ENCODE data around the gene MPC2. TPM values are rescaled to one million over a fixed set of nuclear protein-coding genes. Genes with fewer than 3 reads are reported as not detected.

Gene MPC2
- total RNA-seq, 1 experiment from 2014 or later, result 42.8 TPM

DNA sequence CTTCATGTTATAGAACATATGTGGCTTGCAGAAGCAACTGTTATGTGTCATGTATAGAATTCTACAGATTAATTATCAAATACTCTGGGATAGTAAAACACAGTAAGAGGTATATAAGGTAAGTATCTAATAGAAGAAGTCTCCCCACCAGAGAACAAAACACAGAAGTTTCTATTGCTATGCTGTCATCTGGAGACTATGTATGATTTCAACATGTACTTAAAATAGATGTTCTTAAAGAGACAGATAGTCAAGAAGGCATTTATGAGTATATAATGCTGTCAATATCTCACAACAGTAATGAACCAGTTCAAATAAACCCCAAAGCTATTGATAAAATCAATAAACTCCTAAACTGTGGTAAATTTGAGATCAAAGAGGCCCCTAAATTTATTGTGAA lies 14.8 kb downstream of the MPC2 start (continued):
- TF ChIP-seq, protein P1, sequence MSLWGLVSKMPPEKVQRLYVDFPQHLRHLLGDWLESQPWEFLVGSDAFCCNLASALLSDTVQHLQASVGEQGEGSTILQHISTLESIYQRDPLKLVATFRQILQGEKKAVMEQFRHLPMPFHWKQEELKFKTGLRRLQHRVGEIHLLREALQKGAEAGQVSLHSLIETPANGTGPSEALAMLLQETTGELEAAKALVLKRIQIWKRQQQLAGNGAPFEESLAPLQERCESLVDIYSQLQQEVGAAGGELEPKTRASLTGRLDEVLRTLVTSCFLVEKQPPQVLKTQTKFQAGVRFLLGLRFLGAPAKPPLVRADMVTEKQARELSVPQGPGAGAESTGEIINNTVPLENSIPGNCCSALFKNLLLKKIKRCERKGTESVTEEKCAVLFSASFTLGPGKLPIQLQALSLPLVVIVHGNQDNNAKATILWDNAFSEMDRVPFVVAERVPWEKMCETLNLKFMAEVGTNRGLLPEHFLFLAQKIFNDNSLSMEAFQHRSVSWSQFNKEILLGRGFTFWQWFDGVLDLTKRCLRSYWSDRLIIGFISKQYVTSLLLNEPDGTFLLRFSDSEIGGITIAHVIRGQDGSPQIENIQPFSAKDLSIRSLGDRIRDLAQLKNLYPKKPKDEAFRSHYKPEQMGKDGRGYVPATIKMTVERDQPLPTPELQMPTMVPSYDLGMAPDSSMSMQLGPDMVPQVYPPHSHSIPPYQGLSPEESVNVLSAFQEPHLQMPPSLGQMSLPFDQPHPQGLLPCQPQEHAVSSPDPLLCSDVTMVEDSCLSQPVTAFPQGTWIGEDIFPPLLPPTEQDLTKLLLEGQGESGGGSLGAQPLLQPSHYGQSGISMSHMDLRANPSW (CRISPR knock-in tag; conservative IDR thresholded peaks at IDR 0.05; ENCODE audit: low read depth), result no peak
- TF ChIP-seq RELA (CRISPR knock-in tag; IDR thresholded peaks at IDR 0.05; ENCODE audit: borderline replicate concordance), result no peak
- no peak for TF ChIP-seq SP1 (CRISPR knock-in tag; conservative IDR thresholded peaks at IDR 0.05)

DNA sequence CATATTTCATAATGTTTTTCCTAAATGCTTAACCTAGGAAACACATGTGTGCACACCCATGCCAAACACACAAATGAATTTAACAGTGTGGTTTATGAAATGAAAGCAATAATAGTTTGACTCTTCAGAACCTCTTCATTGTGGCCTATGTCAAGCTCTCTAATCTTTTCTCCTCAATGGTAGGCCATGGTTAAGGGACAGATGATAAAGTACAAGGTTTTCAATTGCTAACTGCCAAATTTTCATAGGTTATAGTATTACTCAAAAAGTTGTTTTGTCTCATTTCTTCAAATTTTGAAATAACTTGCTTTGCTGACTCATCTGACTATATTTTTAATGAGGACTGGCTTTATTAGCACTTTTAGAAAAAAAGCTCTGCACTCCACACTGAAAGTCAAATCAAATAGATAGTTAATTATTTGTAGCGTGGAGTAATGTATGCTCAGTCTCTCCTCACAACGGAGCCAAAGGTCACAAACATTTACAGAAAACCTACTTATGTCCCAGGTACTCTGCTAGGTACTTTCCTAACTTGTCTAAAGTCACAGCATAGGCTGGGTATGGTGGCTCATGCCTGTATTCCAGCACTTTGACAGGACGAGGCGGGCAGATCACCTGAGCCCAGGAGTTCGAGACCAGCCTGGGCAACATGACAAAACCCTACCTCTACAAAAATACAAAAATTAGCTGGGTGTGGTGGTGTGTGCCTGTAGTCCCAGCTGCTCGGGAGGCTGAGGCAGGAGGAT lies 19.9 kb downstream of the MPC2 start:
- H3K27me3 Mint-ChIP-seq (ENCODE audit: low read depth), result no peaks in the 10 kb centered on the region
- TF ChIP-seq NR3C1 (CRISPR knock-in tag; conservative IDR thresholded peaks at IDR 0.05; ENCODE audit: low read depth) (no peak), GTF2I (CRISPR knock-in tag; conservative IDR thresholded peaks at IDR 0.05) (no peak), ATF1 (CRISPR knock-in tag; IDR thresholded peaks at IDR 0.05) (no peak)
- no peaks in the 10 kb centered on the region for H3K36me3 Mint-ChIP-seq
- no peak for DNase-seq (ENCODE audit: low spot score)
- no peak overlapping the region for H3K27ac Mint-ChIP-seq
- H3K4me1 Mint-ChIP-seq, result peaks cover 21% of the 10 kb centered on the region
- no peaks in the 10 kb centered on the region for H3K9me3 Mint-ChIP-seq
- CTCF ChIA-PET, result no interaction called here
- POLR2A ChIA-PET, result no interaction called here
- no peak for ATAC-seq
- H3K4me3 Mint-ChIP-seq, result no peak overlapping the region

DNA sequence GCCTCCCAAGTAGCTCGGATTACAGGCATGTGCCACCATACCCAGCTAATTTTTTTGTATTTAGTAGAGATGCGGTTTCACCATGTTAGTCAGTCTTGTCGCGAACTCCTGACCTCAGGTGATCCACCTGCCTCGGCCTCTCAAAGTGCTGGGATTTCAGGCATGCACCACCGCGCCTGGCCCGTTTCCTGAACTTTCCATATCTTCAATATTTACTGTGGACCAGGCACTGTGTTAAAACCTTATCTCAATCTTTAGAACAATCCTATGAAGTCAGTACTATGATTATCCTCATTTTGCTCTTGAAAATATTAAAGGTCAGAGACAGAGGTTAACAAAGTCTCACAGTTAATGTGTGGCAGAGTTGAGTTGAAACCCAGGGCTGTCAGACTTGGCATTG lies 21.3 kb downstream of the MPC2 start:
- POLR2A ChIA-PET, result no interaction called here
- H3K36me3 Mint-ChIP-seq, result peaks cover under 1% of the 10 kb centered on the region
- H3K4me1 Mint-ChIP-seq, result peaks cover 32% of the 10 kb centered on the region
- H3K27ac Mint-ChIP-seq, result no peak overlapping the region
- CTCF ChIA-PET, result no interaction called here
- H3K9me3 Mint-ChIP-seq, result peaks cover 4% of the 10 kb centered on the region
- DNase-seq (ENCODE audit: low spot score) (no peak), ATAC-seq (no peak)
- no peaks in the 10 kb centered on the region for H3K27me3 Mint-ChIP-seq (ENCODE audit: low read depth)
- TF ChIP-seq NFATC4 (CRISPR knock-in tag; IDR thresholded peaks at IDR 0.05) (no peak), NR2C2 (CRISPR knock-in tag; IDR thresholded peaks at IDR 0.05) (no peak), ZBTB21 (CRISPR knock-in tag; IDR thresholded peaks at IDR 0.05; ENCODE audit: borderline replicate concordance) (no peak)
- TF ChIP-seq, protein P2, sequence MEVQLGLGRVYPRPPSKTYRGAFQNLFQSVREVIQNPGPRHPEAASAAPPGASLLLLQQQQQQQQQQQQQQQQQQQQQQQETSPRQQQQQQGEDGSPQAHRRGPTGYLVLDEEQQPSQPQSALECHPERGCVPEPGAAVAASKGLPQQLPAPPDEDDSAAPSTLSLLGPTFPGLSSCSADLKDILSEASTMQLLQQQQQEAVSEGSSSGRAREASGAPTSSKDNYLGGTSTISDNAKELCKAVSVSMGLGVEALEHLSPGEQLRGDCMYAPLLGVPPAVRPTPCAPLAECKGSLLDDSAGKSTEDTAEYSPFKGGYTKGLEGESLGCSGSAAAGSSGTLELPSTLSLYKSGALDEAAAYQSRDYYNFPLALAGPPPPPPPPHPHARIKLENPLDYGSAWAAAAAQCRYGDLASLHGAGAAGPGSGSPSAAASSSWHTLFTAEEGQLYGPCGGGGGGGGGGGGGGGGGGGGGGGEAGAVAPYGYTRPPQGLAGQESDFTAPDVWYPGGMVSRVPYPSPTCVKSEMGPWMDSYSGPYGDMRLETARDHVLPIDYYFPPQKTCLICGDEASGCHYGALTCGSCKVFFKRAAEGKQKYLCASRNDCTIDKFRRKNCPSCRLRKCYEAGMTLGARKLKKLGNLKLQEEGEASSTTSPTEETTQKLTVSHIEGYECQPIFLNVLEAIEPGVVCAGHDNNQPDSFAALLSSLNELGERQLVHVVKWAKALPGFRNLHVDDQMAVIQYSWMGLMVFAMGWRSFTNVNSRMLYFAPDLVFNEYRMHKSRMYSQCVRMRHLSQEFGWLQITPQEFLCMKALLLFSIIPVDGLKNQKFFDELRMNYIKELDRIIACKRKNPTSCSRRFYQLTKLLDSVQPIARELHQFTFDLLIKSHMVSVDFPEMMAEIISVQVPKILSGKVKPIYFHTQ (CRISPR knock-in tag; IDR thresholded peaks at IDR 0.05), result no peak
- TF ChIP-seq, protein P3, sequence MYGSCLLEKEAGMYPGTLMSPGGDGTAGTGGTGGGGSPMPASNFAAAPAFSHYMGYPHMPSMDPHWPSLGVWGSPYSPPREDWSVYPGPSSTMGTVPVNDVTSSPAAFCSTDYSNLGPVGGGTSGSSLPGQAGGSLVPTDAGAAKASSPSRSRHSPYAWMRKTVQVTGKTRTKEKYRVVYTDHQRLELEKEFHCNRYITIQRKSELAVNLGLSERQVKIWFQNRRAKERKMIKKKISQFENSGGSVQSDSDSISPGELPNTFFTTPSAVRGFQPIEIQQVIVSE (CRISPR knock-in tag; IDR thresholded peaks at IDR 0.05; ENCODE audit: borderline replicate concordance), result no peak
- TF ChIP-seq, protein P4, sequence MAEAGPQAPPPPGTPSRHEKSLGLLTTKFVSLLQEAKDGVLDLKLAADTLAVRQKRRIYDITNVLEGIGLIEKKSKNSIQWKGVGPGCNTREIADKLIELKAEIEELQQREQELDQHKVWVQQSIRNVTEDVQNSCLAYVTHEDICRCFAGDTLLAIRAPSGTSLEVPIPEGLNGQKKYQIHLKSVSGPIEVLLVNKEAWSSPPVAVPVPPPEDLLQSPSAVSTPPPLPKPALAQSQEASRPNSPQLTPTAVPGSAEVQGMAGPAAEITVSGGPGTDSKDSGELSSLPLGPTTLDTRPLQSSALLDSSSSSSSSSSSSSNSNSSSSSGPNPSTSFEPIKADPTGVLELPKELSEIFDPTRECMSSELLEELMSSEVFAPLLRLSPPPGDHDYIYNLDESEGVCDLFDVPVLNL (CRISPR knock-in tag; IDR thresholded peaks at IDR 0.05; ENCODE audit: borderline replicate concordance, low read depth), result no peak
- TF ChIP-seq, protein P5, sequence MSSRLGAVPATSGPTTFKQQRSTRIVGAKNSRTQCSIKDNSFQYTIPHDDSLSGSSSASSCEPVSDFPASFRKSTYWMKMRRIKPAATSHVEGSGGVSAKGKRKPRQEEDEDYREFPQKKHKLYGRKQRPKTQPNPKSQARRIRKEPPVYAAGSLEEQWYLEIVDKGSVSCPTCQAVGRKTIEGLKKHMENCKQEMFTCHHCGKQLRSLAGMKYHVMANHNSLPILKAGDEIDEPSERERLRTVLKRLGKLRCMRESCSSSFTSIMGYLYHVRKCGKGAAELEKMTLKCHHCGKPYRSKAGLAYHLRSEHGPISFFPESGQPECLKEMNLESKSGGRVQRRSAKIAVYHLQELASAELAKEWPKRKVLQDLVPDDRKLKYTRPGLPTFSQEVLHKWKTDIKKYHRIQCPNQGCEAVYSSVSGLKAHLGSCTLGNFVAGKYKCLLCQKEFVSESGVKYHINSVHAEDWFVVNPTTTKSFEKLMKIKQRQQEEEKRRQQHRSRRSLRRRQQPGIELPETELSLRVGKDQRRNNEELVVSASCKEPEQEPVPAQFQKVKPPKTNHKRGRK (CRISPR knock-in tag; IDR thresholded peaks at IDR 0.05; ENCODE audit: borderline replicate concordance), result no peak
- H3K4me3 Mint-ChIP-seq, result no peak overlapping the region

Data from WTC11 (cell line).